Measurements from ENCODE around the gene NT5C1B. TPM values are rescaled to one million over a fixed set of nuclear protein-coding genes. Genes with fewer than 3 reads are reported as not detected.

The NT5C1B gene
- total RNA-seq, 4 donors from 2014 or later = not detected

Small RNAs within 50 kb of the gene (small RNA-seq; reads per million reads assigned to genes)
- 0 reads per million in 2 donors for gene RNU6-1215P

Other genes with a start within 250 kb of the NT5C1B start
- gene RDH14, start 28.9 kb downstream of the NT5C1B start, total RNA-seq = 10 to 100 TPM; 14.9 to 21.3 (median 18.3) TPM

Data from Peyer's patch (tissue), 4 donors.